Measurements from ENCODE around the gene CHST1.

Gene CHST1

GRCh38 chr11:45647329-45647728, 18.1 kb downstream of the CHST1 start:
- Histone ChIP-seq H3K9me3 (ENCODE audit: control insufficient read depth in 1 of 2, low read length in 2 of 2) (no peaks in the 10 kb centered on the region), H3K4me3 (ENCODE audit: low read depth in 1 of 2, low read length in 2 of 2) (no peak overlapping the region), H3K27me3 (ENCODE audit: low read depth, low read length) (no peaks in the 10 kb centered on the region), H3K27ac (ENCODE audit: low read length) (no peak overlapping the region), H3K36me3 (ENCODE audit: control insufficient read depth in 1 of 2, insufficient read depth in 2 of 2, low read length in 2 of 2) (no peaks in the 10 kb centered on the region), H3K4me1 (ENCODE audit: control insufficient read depth in 1 of 2, insufficient read depth in 2 of 2, low read length in 2 of 2) (no peaks in the 10 kb centered on the region)

GRCh38 chr11:45646275-45646927, 19.0 kb downstream of the CHST1 start:
- Histone ChIP-seq H3K9me3 (ENCODE audit: control insufficient read depth in 1 of 2, low read length in 2 of 2) (no peaks in the 10 kb centered on the region), H3K27ac (ENCODE audit: low read length) (no peak overlapping the region), H3K4me3 (ENCODE audit: low read depth in 1 of 2, low read length in 2 of 2) (no peak overlapping the region), H3K27me3 (ENCODE audit: low read depth, low read length) (no peaks in the 10 kb centered on the region), H3K4me1 (ENCODE audit: control insufficient read depth in 1 of 2, insufficient read depth in 2 of 2, low read length in 2 of 2) (no peaks in the 10 kb centered on the region), H3K36me3 (ENCODE audit: control insufficient read depth in 1 of 2, insufficient read depth in 2 of 2, low read length in 2 of 2) (no peaks in the 10 kb centered on the region)

GRCh38 chr11:45644981-45645889, 20.2 kb downstream of the CHST1 start:
- H3K4me3 ChIP-seq (ENCODE audit: low read depth in 1 of 2, low read length in 2 of 2), result no peak overlapping the region
- no peaks in the 10 kb centered on the region for H3K27me3 ChIP-seq (ENCODE audit: low read depth, low read length)
- H3K4me1 ChIP-seq (ENCODE audit: control insufficient read depth in 1 of 2, insufficient read depth in 2 of 2, low read length in 2 of 2), result no peaks in the 10 kb centered on the region
- H3K27ac ChIP-seq (ENCODE audit: low read length), result no peak overlapping the region
- H3K9me3 ChIP-seq (ENCODE audit: control insufficient read depth in 1 of 2, low read length in 2 of 2), result no peaks in the 10 kb centered on the region
- no peaks in the 10 kb centered on the region for H3K36me3 ChIP-seq (ENCODE audit: control insufficient read depth in 1 of 2, insufficient read depth in 2 of 2, low read length in 2 of 2)

DNA sequence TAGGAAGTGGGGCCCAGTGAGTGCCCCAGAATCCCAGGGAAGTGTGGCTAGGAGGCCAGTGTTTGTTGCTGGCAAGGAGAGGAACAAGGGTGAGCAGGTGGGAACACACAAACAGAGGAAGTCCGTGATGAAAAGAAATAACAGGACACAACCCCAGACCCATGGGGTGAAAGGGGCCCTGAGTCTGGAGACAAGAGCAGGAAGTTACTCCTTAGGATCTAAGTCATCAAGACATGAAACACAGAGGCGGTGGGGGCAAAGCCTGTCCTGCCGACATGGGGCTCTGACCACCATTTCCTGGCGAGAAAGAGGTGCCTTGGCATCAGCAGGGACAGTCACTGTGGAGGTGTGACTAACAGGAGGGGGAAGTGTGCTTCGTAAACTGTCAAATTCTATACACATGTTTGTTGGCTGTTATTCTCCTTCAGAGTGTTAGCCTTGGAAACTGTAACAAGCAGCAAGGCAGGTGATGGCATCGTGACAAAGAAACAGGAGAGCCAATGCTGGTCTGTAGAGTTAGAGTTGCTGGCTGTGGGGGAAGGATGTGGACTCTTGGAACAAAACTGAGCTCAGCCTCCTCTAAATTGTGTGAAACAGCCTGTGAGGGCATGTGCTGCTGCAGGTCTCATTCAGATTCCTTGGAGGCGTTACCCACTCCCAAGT, 21.7 kb downstream of the CHST1 start:
- Histone ChIP-seq H3K27me3 (ENCODE audit: low read depth, low read length) (no peaks in the 10 kb centered on the region), H3K36me3 (ENCODE audit: control insufficient read depth in 1 of 2, insufficient read depth in 2 of 2, low read length in 2 of 2) (no peaks in the 10 kb centered on the region), H3K4me1 (ENCODE audit: control insufficient read depth in 1 of 2, insufficient read depth in 2 of 2, low read length in 2 of 2) (no peaks in the 10 kb centered on the region)

GRCh38 chr11:45641961-45642360, 23.5 kb downstream of the CHST1 start:
- Histone ChIP-seq H3K9me3 (ENCODE audit: control insufficient read depth in 1 of 2, low read length in 2 of 2) (no peaks in the 10 kb centered on the region), H3K4me1 (ENCODE audit: control insufficient read depth in 1 of 2, insufficient read depth in 2 of 2, low read length in 2 of 2) (no peaks in the 10 kb centered on the region), H3K27ac (ENCODE audit: low read length) (no peak overlapping the region), H3K4me3 (ENCODE audit: low read depth in 1 of 2, low read length in 2 of 2) (no peak overlapping the region), H3K27me3 (ENCODE audit: low read depth, low read length) (no peaks in the 10 kb centered on the region), H3K36me3 (ENCODE audit: control insufficient read depth in 1 of 2, insufficient read depth in 2 of 2, low read length in 2 of 2) (no peaks in the 10 kb centered on the region)

More for the DNA sequence above, 21.7 kb downstream of the CHST1 start:
- Histone ChIP-seq H3K4me3 (ENCODE audit: low read depth in 1 of 2, low read length in 2 of 2) (no peak overlapping the region), H3K27ac (ENCODE audit: low read length) (no peak overlapping the region), H3K9me3 (ENCODE audit: control insufficient read depth in 1 of 2, low read length in 2 of 2) (no peaks in the 10 kb centered on the region)

- Histone ChIP-seq H3K27me3 (ENCODE audit: low read depth, low read length) (no peaks in the 10 kb centered on the region), H3K27ac (ENCODE audit: low read length) (no peak overlapping the region), H3K9me3 (ENCODE audit: control insufficient read depth in 1 of 2, low read length in 2 of 2) (no peaks in the 10 kb centered on the region), H3K4me1 (ENCODE audit: control insufficient read depth in 1 of 2, insufficient read depth in 2 of 2, low read length in 2 of 2) (no peaks in the 10 kb centered on the region), H3K4me3 (ENCODE audit: low read depth in 1 of 2, low read length in 2 of 2) (no peak overlapping the region), H3K36me3 (ENCODE audit: control insufficient read depth in 1 of 2, insufficient read depth in 2 of 2, low read length in 2 of 2) (no peaks in the 10 kb centered on the region)
Measured at GRCh38 chr11:45638051-45638450, 27.4 kb downstream of the CHST1 start.

GRCh38 chr11:45635907-45636306, 29.5 kb downstream of the CHST1 start:
- no peaks in the 10 kb centered on the region for H3K36me3 ChIP-seq (ENCODE audit: control insufficient read depth in 1 of 2, insufficient read depth in 2 of 2, low read length in 2 of 2)
- no peaks in the 10 kb centered on the region for H3K27me3 ChIP-seq (ENCODE audit: low read depth, low read length)
- no peaks in the 10 kb centered on the region for H3K9me3 ChIP-seq (ENCODE audit: control insufficient read depth in 1 of 2, low read length in 2 of 2)
- no peak overlapping the region for H3K4me3 ChIP-seq (ENCODE audit: low read depth in 1 of 2, low read length in 2 of 2)
- H3K27ac ChIP-seq (ENCODE audit: low read length), result no peak overlapping the region
- no peaks in the 10 kb centered on the region for H3K4me1 ChIP-seq (ENCODE audit: control insufficient read depth in 1 of 2, insufficient read depth in 2 of 2, low read length in 2 of 2)

DNA sequence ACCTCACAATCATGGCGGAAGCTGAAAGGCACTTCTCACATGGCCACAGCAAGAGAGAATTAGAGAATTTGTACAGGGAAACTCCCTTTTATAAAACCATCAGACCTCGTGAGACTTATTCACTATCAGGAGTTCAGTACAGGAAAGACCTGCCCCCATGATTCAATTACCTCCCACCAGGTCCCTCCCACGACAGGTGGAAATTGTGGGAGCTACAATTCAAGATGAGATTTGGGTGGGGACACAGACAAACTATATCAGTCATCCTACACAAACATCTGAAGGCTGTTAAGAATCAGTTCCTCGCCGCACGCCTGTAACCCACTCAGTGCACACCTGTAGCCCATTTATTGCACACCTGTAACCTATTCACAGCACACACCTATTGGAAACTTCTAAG, 39.8 kb downstream of the CHST1 start:
- H3K4me3 ChIP-seq (ENCODE audit: low read depth in 1 of 2, low read length in 2 of 2), result no peak overlapping the region
- no peaks in the 10 kb centered on the region for H3K27me3 ChIP-seq (ENCODE audit: low read depth, low read length)

GRCh38 chr11:45624095-45624494, 41.3 kb downstream of the CHST1 start:
- Histone ChIP-seq H3K4me3 (ENCODE audit: low read depth in 1 of 2, low read length in 2 of 2) (no peak overlapping the region), H3K27me3 (ENCODE audit: low read depth, low read length) (no peaks in the 10 kb centered on the region), H3K4me1 (ENCODE audit: control insufficient read depth in 1 of 2, insufficient read depth in 2 of 2, low read length in 2 of 2) (no peaks in the 10 kb centered on the region), H3K36me3 (ENCODE audit: control insufficient read depth in 1 of 2, insufficient read depth in 2 of 2, low read length in 2 of 2) (no peaks in the 10 kb centered on the region), H3K27ac (ENCODE audit: low read length) (no peak overlapping the region), H3K9me3 (ENCODE audit: control insufficient read depth in 1 of 2, low read length in 2 of 2) (peaks cover 0 to 6% of the 10 kb centered on the region in 2 donors)

More for the DNA sequence above, 39.8 kb downstream of the CHST1 start:
- Histone ChIP-seq H3K36me3 (ENCODE audit: control insufficient read depth in 1 of 2, insufficient read depth in 2 of 2, low read length in 2 of 2) (no peaks in the 10 kb centered on the region), H3K27ac (ENCODE audit: low read length) (no peak overlapping the region), H3K9me3 (ENCODE audit: control insufficient read depth in 1 of 2, low read length in 2 of 2) (peaks cover 0 to 3% of the 10 kb centered on the region in 2 donors), H3K4me1 (ENCODE audit: control insufficient read depth in 1 of 2, insufficient read depth in 2 of 2, low read length in 2 of 2) (no peaks in the 10 kb centered on the region)

DNA sequence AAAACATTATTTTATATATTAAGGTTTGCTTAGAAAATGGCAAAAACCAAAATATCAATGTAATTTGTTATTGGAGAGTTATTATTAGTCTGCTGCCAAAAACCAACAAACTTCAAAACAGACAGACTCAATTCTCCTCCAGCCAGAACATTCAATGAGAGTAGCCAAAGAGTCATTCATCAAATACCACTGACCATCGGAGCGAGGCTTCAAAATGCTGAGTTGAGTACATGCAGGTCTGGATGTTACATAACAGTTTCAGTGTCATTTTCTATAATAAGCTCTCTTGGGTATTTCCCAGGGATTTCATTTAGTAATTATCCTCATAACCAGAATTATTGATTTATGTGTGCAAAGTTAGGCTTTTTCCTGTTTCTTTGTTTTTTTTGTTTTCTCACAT, 42.6 kb downstream of the CHST1 start:
- Histone ChIP-seq H3K4me1 (ENCODE audit: control insufficient read depth in 1 of 2, insufficient read depth in 2 of 2, low read length in 2 of 2) (no peaks in the 10 kb centered on the region), H3K36me3 (ENCODE audit: control insufficient read depth in 1 of 2, insufficient read depth in 2 of 2, low read length in 2 of 2) (no peaks in the 10 kb centered on the region), H3K9me3 (ENCODE audit: control insufficient read depth in 1 of 2, low read length in 2 of 2) (peaks cover 0 to 4% of the 10 kb centered on the region in 2 donors), H3K27ac (ENCODE audit: low read length) (no peak overlapping the region), H3K4me3 (ENCODE audit: low read depth in 1 of 2, low read length in 2 of 2) (no peak overlapping the region), H3K27me3 (ENCODE audit: low read depth, low read length) (no peaks in the 10 kb centered on the region)

- Histone ChIP-seq H3K4me1 (ENCODE audit: control insufficient read depth in 1 of 2, insufficient read depth in 2 of 2, low read length in 2 of 2) (no peaks in the 10 kb centered on the region), H3K9me3 (ENCODE audit: control insufficient read depth in 1 of 2, low read length in 2 of 2) (peaks cover 0 to 3% of the 10 kb centered on the region in 2 donors), H3K4me3 (ENCODE audit: low read depth in 1 of 2, low read length in 2 of 2) (no peak overlapping the region), H3K27me3 (ENCODE audit: low read depth, low read length) (no peaks in the 10 kb centered on the region), H3K27ac (ENCODE audit: low read length) (no peak overlapping the region), H3K36me3 (ENCODE audit: control insufficient read depth in 1 of 2, insufficient read depth in 2 of 2, low read length in 2 of 2) (no peaks in the 10 kb centered on the region)
Measured at GRCh38 chr11:45622283-45622682, 43.1 kb downstream of the CHST1 start.

Measured in muscle layer of duodenum (tissue), 2 donors.